Islet precursor cell (in vitro differentiated cells): ENCODE measurements around the gene MFNG.
A peak's percentile ranks its signal among the peaks of the same experiment; 100 is the strongest.

Experiments
- DNase-seq: peaks from one replicate; pipeline ENCODE4 v3.0.0-alpha.2; 2018

Gene MFNG

DNA sequence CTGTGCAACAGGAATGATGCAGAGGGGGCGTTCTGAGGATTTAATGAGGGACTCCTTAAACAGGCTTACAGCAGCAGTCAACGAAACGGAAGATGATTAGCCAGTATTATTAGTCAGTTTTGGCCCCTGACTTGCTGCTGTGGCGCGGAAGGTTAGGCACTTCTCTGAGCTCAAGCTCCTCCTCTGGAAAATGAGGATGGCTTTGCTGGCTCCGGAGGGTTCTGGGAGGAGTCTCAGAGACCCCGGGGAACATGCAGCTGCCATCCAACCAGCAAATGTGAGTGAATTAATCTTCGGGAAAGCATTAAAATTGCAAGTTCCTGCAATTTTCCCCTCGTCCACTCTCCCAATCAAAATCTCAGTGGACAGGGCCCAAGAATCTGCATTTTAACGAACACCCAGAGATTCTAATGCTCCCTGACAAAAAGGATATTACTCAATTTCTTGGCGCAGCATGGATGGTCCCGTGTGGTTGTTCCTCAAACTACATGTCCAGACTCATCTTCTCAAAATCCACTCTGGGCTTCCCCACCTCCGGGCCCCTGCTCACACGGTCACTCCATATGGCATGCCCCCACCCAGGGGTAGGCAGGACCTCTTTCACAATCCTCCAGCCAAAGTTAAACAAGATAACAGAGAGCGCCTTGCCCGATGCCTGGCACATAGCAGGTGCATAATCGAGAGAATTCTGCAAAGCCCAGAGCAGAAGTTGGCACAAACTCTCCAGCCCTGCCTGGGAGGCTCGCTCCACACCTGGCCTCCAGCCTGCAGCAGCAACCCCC lies 65.3 kb downstream of the MFNG start:
- DNase-seq, result no peak

DNA sequence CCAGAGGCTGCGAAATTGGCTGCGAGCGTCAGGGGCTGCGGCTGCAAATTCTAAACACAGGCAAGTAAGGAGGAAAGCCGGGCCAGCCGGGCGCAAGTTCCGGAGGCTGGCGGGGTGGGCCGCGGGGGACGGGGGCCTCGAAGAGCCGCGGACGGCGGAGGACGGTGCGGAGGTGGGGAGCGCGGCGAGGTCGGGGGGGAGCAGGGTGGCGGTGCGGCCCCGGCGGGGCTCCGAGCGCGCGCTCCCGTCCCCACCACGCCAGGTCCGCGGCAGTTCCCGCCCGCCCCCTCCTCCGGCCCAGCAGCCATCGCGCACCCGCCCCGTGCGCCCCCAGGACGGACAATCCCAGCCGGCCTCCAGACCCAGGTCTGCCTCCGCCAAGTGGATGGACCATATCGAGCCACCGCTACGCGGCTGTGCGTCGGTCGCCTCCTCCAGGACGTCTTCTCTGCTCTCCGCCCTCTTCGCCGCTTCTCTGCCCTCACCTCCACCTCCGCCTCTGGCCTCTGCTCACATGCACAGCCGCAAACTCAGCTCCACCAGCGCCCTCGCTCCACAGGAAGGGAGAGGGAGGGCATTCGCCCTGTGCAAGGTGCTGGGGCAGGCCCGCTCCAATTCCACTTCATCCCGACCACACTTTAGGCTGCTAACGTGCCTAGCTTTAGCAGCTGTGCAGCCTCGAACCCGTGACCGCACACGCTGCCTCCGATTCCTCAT lies 66.1 kb downstream of the MFNG start:
- peak; percentile 83 for DNase-seq

DNA sequence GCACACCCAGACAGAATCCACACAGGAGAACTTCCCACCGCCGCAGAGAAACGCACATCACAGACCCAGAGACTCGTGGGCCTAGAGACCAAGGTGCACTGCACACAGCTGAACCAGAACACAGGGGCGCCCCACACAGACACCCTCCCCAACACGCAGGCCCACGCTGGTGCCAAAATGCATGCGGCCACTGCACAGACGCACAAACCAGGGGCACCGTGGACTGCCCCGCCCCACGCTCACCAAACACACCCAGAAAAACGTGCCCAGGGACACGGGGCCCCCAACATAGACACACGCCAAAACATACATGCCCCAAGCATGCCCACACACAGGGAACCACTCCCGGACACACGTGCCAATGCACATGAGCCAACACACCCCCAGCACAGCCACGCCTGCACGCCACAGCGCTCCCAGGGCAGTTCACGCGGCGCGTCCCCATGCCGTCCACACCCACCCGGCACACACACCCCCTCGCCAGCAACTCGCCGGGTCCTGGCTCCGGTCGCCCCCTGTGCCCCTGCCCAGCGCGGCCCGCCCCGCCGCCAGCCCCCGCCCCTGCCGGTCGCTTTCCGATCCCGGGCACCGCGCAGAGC lies 66.7 kb downstream of the MFNG start:
- DNase-seq, result no peak
